ENCODE measurements around the gene CCT3. TPM values are rescaled to one million over a fixed set of nuclear protein-coding genes. Genes with fewer than 3 reads are reported as not detected.

The CCT3 gene
- total and polyA plus RNA-seq, 4 donors: 74.5 to 144 (median 119) TPM

DNA sequence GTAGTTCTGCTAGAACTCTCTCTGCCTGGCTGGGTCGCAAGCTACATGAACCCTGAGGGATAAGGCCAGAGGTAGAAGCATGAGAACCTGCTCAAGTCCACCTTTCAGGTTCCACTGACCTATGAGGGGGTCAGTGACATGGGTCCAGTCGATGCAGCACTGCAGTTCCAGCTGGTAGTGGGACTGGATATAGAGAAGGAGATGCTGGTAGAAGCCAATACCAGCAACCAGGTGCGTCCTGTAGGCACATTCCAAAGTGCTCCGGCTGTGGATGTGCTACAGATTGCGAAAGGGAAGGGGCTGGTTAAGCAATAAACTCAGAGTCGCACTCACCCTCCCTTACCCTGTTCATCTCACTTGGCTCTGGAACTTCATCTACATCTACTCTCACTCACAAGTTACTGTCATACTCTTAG, 61.1 kb downstream of the CCT3 start (continued):
- peak; percentile 34 to 48 for TF ChIP-seq RXRA (IDR thresholded peaks at IDR 0.05)

- peak overlapping the region; percentile 53 to 91 for H3K27ac ChIP-seq (ENCODE audit: low read depth in 1 of 2, low read length in 2 of 2)
- TF ChIP-seq ATF3 (IDR thresholded peaks at IDR 0.05) (no peak), ZBTB33 (IDR thresholded peaks at IDR 0.05) (peak; percentile 52), EGR1 (IDR thresholded peaks at IDR 0.05; ENCODE audit: low read depth in 2 of 2) (no peak), JUND (IDR thresholded peaks at IDR 0.05) (peak in 1 of 2 donors; percentile 41), CTCF (IDR thresholded peaks at IDR 0.05; ENCODE audit: low read depth, low read length, missing input control) (no peak), HNF4A (conservative IDR thresholded peaks at IDR 0.05) (peak; percentile 79 to 80), MAX (IDR thresholded peaks at IDR 0.05) (no peak), TAF1 (conservative IDR thresholded peaks at IDR 0.05) (no peak), FOXA1 (IDR thresholded peaks at IDR 0.05) (no peak), RXRA (IDR thresholded peaks at IDR 0.05) (peak; percentile 4 to 50), FOXA2 (IDR thresholded peaks at IDR 0.05) (no peak), GABPA (IDR thresholded peaks at IDR 0.05 in 1 of 2, conservative IDR thresholded peaks at IDR 0.05 in 1 of 2) (no peak), SP1 (IDR thresholded peaks at IDR 0.05) (no peak), YY1 (IDR thresholded peaks at IDR 0.05) (no peak), REST (IDR thresholded peaks at IDR 0.05) (no peak), HNF4G (IDR thresholded peaks at IDR 0.05) (no peak), RAD21 (IDR thresholded peaks at IDR 0.05) (peak in 1 of 2 donors; percentile 19), NR2F2 (IDR thresholded peaks at IDR 0.05) (no peak)
Measured at GRCh38 chr1:156276532-156276931, 61.6 kb downstream of the CCT3 start.

More at GRCh38 chr1:156276532-156276931, 61.6 kb downstream of the CCT3 start:
- Histone ChIP-seq H3K4me3 (ENCODE audit: low read depth in 1 of 3, low read length in 3 of 3) (no peak overlapping the region), H3K27me3 (ENCODE audit: control insufficient read depth in 4 of 4, insufficient read depth in 4 of 4, low read length in 3 of 4) (no peaks in the 10 kb centered on the region), H3K4me1 (ENCODE audit: control insufficient read depth in 4 of 4, insufficient read depth in 4 of 4, low read length in 3 of 4) (peaks cover 11 to 61% (median 51%) of the 10 kb centered on the region in 4 donors), H3K36me3 (ENCODE audit: control insufficient read depth in 4 of 4, insufficient read depth in 3 of 4, low read depth in 1 of 4, low read length in 3 of 4) (peaks cover 12 to 53% (median 40%) of the 10 kb centered on the region in 4 donors), H3K9me3 (ENCODE audit: control insufficient read depth in 4 of 4, low read length in 3 of 4) (no peaks in the 10 kb centered on the region), H3K9ac (ENCODE audit: low read depth in 1 of 2, low read length in 2 of 2) (no peak overlapping the region)
- no peak for DNase-seq (ENCODE audit: low spot score)

Measured in liver (tissue), 9 donors.